HG03135 (cell line): ENCODE data around the gene CCAR1.
"Not testable (repeated sequence)": the region's sequence is repeated elsewhere in the genome, so short reads cannot be mapped to it uniquely, and the experiment has no call there.

Experiments used
- ATAC-seq: cut with Tn5 transposase; IDR thresholded peaks from one replicate; pipeline ENCODE4 v1.9.1; 2021; ENCODE audit warnings: mild to moderate bottlenecking, moderate library complexity; ENCODE audit not compliant: unreplicated experiment

The CCAR1 gene

GRCh38 chr10:68759223-68759863 is 38.3 kb downstream of the CCAR1 start:
- ATAC-seq = no peak

- ATAC-seq = no peak
These were observed 38.9 kb downstream of the CCAR1 start for GRCh38 chr10:68759967-68760366.

GRCh38 chr10:68767407-68767806 is 46.4 kb downstream of the CCAR1 start:
- not testable (repeated sequence) for ATAC-seq

GRCh38 chr10:68781613-68782574 is 60.9 kb downstream of the CCAR1 start:
- ATAC-seq = no peak

- no peak for ATAC-seq
These were observed 63.4 kb downstream of the CCAR1 start for GRCh38 chr10:68784476-68784875.

- ATAC-seq = no peak
These were observed 66.8 kb downstream of the CCAR1 start for GRCh38 chr10:68787813-68788212.

GRCh38 chr10:68790476-68790875 is 69.4 kb downstream of the CCAR1 start:
- ATAC-seq = no peak

GRCh38 chr10:68792115-68792514 is 71.1 kb downstream of the CCAR1 start:
- no peak for ATAC-seq

GRCh38 chr10:68795886-68796532 is 75.0 kb downstream of the CCAR1 start:
- no peak for ATAC-seq

- no peak for ATAC-seq
These were observed 75.6 kb downstream of the CCAR1 start for GRCh38 chr10:68796605-68797004.

GRCh38 chr10:68800211-68800610 is 79.2 kb downstream of the CCAR1 start:
- no peak for ATAC-seq

GRCh38 chr10:68804692-68805091 is 83.7 kb downstream of the CCAR1 start:
- no peak for ATAC-seq

- not testable (repeated sequence) for ATAC-seq
These were observed 89.8 kb downstream of the CCAR1 start for GRCh38 chr10:68810830-68811229.

- ATAC-seq = no peak
These were observed 90.4 kb downstream of the CCAR1 start for GRCh38 chr10:68811314-68812009.

- ATAC-seq = no peak
These were observed 91.4 kb downstream of the CCAR1 start for GRCh38 chr10:68812420-68812819.

GRCh38 chr10:68813559-68813958 is 92.5 kb downstream of the CCAR1 start:
- no peak for ATAC-seq

- no peak for ATAC-seq
These were observed 95.9 kb downstream of the CCAR1 start for GRCh38 chr10:68816796-68817412.

- ATAC-seq = not testable (repeated sequence)
These were observed 99.3 kb downstream of the CCAR1 start for GRCh38 chr10:68820359-68820758.

GRCh38 chr10:68822626-68823025 is 101.6 kb downstream of the CCAR1 start:
- not testable (repeated sequence) for ATAC-seq

GRCh38 chr10:68826764-68827591 is 105.9 kb downstream of the CCAR1 start, which contains the start of gene STOX1:
Gene STOX1 (plus strand): TSS chr10:68827531. CDS start chr10:68827624, 93 bp downstream.
- ATAC-seq = peak; percentile 57
